PC-9 (cell line): Measurements from ENCODE around the gene PMS1.

ENCODE experiments used
- CTCF ChIP-seq: fragments of 200-600 bp; sonication (generic); conservative IDR thresholded peaks from 2 replicates; pipeline ENCODE4 v1.6.1; 2017; ENCODE audit warnings: mixed run types, antibody characterized with exemption, mild to moderate bottlenecking, moderate library complexity
- EZH2 ChIP-seq: fragments of 200-600 bp; sonication (generic); IDR thresholded peaks from 2 replicates; pipeline ENCODE4 v1.8.0; 2017; ENCODE audit warnings: antibody characterized with exemption, low read depth

- TF ChIP-seq CTCF (no peak), EZH2 (no peak)
Measured at GRCh38 chr2:189819297-189819704, 35.1 kb downstream of the PMS1 start.
